Stimulated activated CD8-positive, alpha-beta memory T cell treated with anti-CD3 and anti-CD28 coated beads, Interleukin-12 subunit alpha, Interleukin-12 subunit beta, amount 100 ng/mL, for 4 hours (primary cell): ENCODE measurements around the gene GOLPH3L.
"Not testable (repeated sequence)": the region's sequence is repeated elsewhere in the genome, so short reads cannot be mapped to it uniquely, and the experiment has no call there.

ENCODE experiments used
- DNase-seq: peaks from one replicate; pipeline ENCODE4 v3.0.0-alpha.2; 2020; ENCODE audit warnings: low read depth

Gene GOLPH3L

GRCh38 chr1:150696995-150697927 is at the start of gene GOLPH3L:
TSS of gene GOLPH3L (minus strand) at chr1:150697154. CDS start at chr1:150694838, 2,316 bp downstream.
- peak; percentile 76 for DNase-seq

- no peak for DNase-seq
Measured at GRCh38 chr1:150730130-150730721, 33.3 kb upstream of the GOLPH3L start.

GRCh38 chr1:150724336-150724735 is 27.4 kb upstream of the GOLPH3L start:
- no peak for DNase-seq

- DNase-seq = no peak
Measured at GRCh38 chr1:150720703-150721102, 23.7 kb upstream of the GOLPH3L start, which contains the start of gene HORMAD1. TSS of gene HORMAD1 (minus strand) at chr1:150720895. CDS start at chr1:150719505, 1,390 bp downstream.

GRCh38 chr1:150720098-150720497 is 23.1 kb upstream of the GOLPH3L start:
- DNase-seq = no peak

- DNase-seq = no peak
Measured at GRCh38 chr1:150718225-150718891, 21.4 kb upstream of the GOLPH3L start.

GRCh38 chr1:150709031-150709430 is 12.1 kb upstream of the GOLPH3L start:
- DNase-seq = not testable (repeated sequence)

- no peak for DNase-seq
Measured at GRCh38 chr1:150708595-150708994, 11.6 kb upstream of the GOLPH3L start.

GRCh38 chr1:150706091-150706490 is 9.1 kb upstream of the GOLPH3L start:
- DNase-seq = no peak

- DNase-seq = no peak
Measured at GRCh38 chr1:150703427-150703826, 6.5 kb upstream of the GOLPH3L start.

- no peak for DNase-seq
Measured at GRCh38 chr1:150696590-150696989, 364 bp downstream of the GOLPH3L start.

- no peak for DNase-seq
Measured at GRCh38 chr1:150696162-150696561, 792 bp downstream of the GOLPH3L start.

GRCh38 chr1:150695561-150695960 is 1.4 kb downstream of the GOLPH3L start:
- DNase-seq = no peak

GRCh38 chr1:150692720-150693119 is 4.2 kb downstream of the GOLPH3L start:
- no peak for DNase-seq

GRCh38 chr1:150688763-150689162 is 8.2 kb downstream of the GOLPH3L start:
- no peak for DNase-seq

GRCh38 chr1:150686275-150686674 is 10.7 kb downstream of the GOLPH3L start:
- DNase-seq = no peak

- no peak for DNase-seq
Measured at GRCh38 chr1:150683914-150684313, 13.0 kb downstream of the GOLPH3L start.

GRCh38 chr1:150678988-150679387 is 18.0 kb downstream of the GOLPH3L start:
- no peak for DNase-seq

- no peak for DNase-seq
Measured at GRCh38 chr1:150674881-150675280, 22.1 kb downstream of the GOLPH3L start.

- no peak for DNase-seq
Measured at GRCh38 chr1:150663321-150663720, 33.6 kb downstream of the GOLPH3L start.

- DNase-seq = no peak
Measured at GRCh38 chr1:150662811-150663210, 34.1 kb downstream of the GOLPH3L start.

- no peak for DNase-seq
Measured at GRCh38 chr1:150661156-150661555, 35.8 kb downstream of the GOLPH3L start.

GRCh38 chr1:150660584-150660983 is 36.4 kb downstream of the GOLPH3L start:
- no peak for DNase-seq
